Duodenal mucosa (tissue), 2 donors: ENCODE data around the gene ECEL1.

ENCODE experiments used
- H3K27ac ChIP-seq: one replicate; pipeline ENCODE4 v1.7.0; 2013; ENCODE audit warnings: low read depth, low read length
- H3K27me3 ChIP-seq, 2 donors: one replicate each; pipeline ENCODE4 v1.7.0; 2013; ENCODE audit warnings: low read length in 2 of 2, control low read depth in 1 of 2; ENCODE audit not compliant: insufficient read depth in 2 of 2, control insufficient read depth in 1 of 2
- H3K36me3 ChIP-seq, 2 donors: one replicate each; pipeline ENCODE4 v1.7.0; 2013; ENCODE audit warnings: low read length in 2 of 2, control low read depth in 1 of 2; ENCODE audit not compliant: insufficient read depth in 2 of 2, control insufficient read depth in 1 of 2
- H3K4me1 ChIP-seq, 2 donors: one replicate each; pipeline ENCODE4 v1.7.0; 2013; ENCODE audit warnings: low read length in 2 of 2, control low read depth in 1 of 2; ENCODE audit not compliant: insufficient read depth in 2 of 2, control insufficient read depth in 1 of 2
- H3K4me3 ChIP-seq, 2 donors: one replicate each; pipeline ENCODE4 v1.7.0; 2013; ENCODE audit warnings: low read length in 2 of 2, low read depth in 1 of 2
- H3K9ac ChIP-seq, 2 donors: one replicate each; pipeline ENCODE4 v1.7.0; 2013; ENCODE audit warnings: low read length in 2 of 2, low read depth in 1 of 2
- H3K9me3 ChIP-seq, 2 donors: one replicate each; pipeline ENCODE4 v1.7.0; 2013; ENCODE audit warnings: low read length in 2 of 2, control low read depth in 1 of 2; ENCODE audit not compliant: control insufficient read depth in 1 of 2

ECEL1 gene

GRCh38 chr2:232490221-232491138, 2.8 kb upstream of the ECEL1 start:
- peaks cover 19 to 26% of the 10 kb centered on the region in 2 donors for H3K27me3 ChIP-seq
- H3K4me1 ChIP-seq, result no peaks in the 10 kb centered on the region

GRCh38 chr2:232489516-232490220, 2.0 kb upstream of the ECEL1 start:
- Histone ChIP-seq H3K27me3 (peaks cover 27 to 32% of the 10 kb centered on the region in 2 donors), H3K4me3 (no peak overlapping the region), H3K9ac (no peak overlapping the region), H3K27ac (no peak overlapping the region), H3K4me1 (no peaks in the 10 kb centered on the region), H3K36me3 (no peaks in the 10 kb centered on the region), H3K9me3 (no peaks in the 10 kb centered on the region)

More at GRCh38 chr2:232490221-232491138, 2.8 kb upstream of the ECEL1 start:
- Histone ChIP-seq H3K9me3 (no peaks in the 10 kb centered on the region), H3K36me3 (no peaks in the 10 kb centered on the region), H3K27ac (no peak overlapping the region), H3K4me3 (no peak overlapping the region), H3K9ac (no peak overlapping the region)

GRCh38 chr2:232488721-232489300, 1.2 kb upstream of the ECEL1 start:
- H3K9me3 ChIP-seq, result no peaks in the 10 kb centered on the region
- peaks cover 35 to 41% of the 10 kb centered on the region in 2 donors for H3K27me3 ChIP-seq
- H3K27ac ChIP-seq, result no peak overlapping the region
- H3K9ac ChIP-seq, result no peak overlapping the region
- H3K4me3 ChIP-seq, result no peak overlapping the region
- H3K36me3 ChIP-seq, result no peaks in the 10 kb centered on the region
- no peaks in the 10 kb centered on the region for H3K4me1 ChIP-seq

DNA sequence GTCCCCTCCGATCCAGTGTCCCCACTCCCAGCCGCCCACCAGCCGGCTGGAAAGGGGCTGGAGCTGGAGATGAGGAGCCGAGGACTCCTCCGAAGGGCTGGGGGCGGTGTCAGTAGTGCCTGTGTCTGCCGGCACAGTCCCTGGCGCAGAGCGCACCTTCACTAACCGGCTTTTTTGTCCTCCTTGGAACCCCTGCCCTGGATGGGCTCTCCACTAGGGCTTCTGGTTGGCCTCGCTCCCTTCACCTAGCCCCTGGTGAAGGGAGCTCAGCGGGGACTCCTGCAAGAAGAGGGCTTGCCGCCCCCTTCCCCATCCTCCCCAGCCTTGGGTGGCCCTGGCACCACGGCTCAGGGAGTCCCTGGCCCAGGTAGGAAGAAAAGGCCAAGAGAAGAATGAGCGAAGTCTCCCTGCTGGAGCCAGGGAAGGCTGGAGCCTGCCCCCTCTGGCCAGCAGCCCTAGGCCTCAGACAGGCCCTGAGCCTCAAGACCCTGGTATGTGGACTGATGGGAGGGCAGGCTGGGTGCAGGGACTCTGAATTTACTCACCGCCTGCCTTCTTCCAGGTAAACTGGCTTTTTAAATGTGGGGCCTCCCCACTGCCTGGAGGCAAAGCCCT, 570 bp upstream of the ECEL1 start:
- no peak overlapping the region for H3K9ac ChIP-seq
- H3K4me3 ChIP-seq, result no peak overlapping the region
- H3K4me1 ChIP-seq, result no peaks in the 10 kb centered on the region
- H3K9me3 ChIP-seq, result no peaks in the 10 kb centered on the region
- no peaks in the 10 kb centered on the region for H3K36me3 ChIP-seq
- no peak overlapping the region for H3K27ac ChIP-seq
- peaks cover 35 to 41% of the 10 kb centered on the region in 2 donors for H3K27me3 ChIP-seq

DNA sequence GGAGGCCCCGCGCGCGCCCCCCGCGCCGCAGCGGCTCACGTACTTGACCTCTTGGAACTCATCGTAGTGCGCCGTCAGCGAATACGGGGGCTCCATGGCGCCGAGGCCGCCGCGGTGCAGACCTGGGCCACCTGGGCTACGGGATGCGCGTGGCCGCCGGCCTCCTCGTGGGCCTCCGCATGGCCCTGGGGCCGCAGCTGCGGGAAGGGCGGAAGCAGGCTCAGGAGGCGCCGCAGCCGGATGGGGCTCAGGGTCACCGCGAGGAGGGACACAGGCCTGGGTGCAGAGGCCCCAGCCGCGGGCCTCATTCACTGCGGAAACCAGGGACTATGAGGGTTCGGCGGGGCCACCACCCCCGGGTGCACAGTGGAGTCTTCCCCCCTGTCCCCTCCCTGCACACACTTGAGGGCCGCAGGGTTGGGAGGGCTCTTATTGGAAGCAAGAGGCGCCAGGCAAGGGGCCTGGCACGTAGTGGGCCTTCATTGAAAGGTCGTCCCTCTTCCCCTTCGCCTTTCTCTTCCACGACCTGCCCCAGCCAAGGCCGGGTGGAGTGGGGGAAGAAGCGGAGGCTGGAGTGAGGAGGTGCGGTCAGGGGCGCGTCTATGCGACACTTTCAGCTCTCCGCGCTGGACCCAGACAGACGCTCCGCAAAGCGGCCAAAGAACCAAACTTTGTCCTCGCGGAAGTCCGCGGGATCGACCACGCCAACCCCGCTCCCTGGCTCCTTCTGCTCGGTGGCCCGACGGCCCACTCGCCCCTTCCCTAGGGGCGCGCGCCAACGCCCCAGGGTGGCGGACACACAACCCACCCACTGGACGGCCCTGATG, 863 bp downstream of the ECEL1 start:
- H3K4me3 ChIP-seq, result no peak overlapping the region
- no peaks in the 10 kb centered on the region for H3K36me3 ChIP-seq
- H3K27ac ChIP-seq, result no peak overlapping the region
- H3K9me3 ChIP-seq, result no peaks in the 10 kb centered on the region
- H3K4me1 ChIP-seq, result no peaks in the 10 kb centered on the region
- no peak overlapping the region for H3K9ac ChIP-seq
- peaks cover 35 to 41% of the 10 kb centered on the region in 2 donors for H3K27me3 ChIP-seq

GRCh38 chr2:232485757-232486557, 1.7 kb downstream of the ECEL1 start:
- Histone ChIP-seq H3K4me1 (no peaks in the 10 kb centered on the region), H3K9me3 (no peaks in the 10 kb centered on the region), H3K27ac (no peak overlapping the region), H3K36me3 (no peaks in the 10 kb centered on the region), H3K4me3 (no peak overlapping the region), H3K27me3 (peaks cover 35 to 41% of the 10 kb centered on the region in 2 donors), H3K9ac (no peak overlapping the region)

- Histone ChIP-seq H3K27me3 (peaks cover 35 to 40% of the 10 kb centered on the region in 2 donors), H3K4me3 (no peak overlapping the region), H3K27ac (no peak overlapping the region), H3K9ac (no peak overlapping the region), H3K36me3 (no peaks in the 10 kb centered on the region), H3K9me3 (no peaks in the 10 kb centered on the region), H3K4me1 (no peaks in the 10 kb centered on the region)
These were observed 2.3 kb downstream of the ECEL1 start for GRCh38 chr2:232485348-232485756.

GRCh38 chr2:232484628-232485347, 2.8 kb downstream of the ECEL1 start:
- H3K9ac ChIP-seq, result no peak overlapping the region
- H3K4me3 ChIP-seq, result no peak overlapping the region
- no peak overlapping the region for H3K27ac ChIP-seq
- no peaks in the 10 kb centered on the region for H3K36me3 ChIP-seq
- no peaks in the 10 kb centered on the region for H3K9me3 ChIP-seq
- H3K27me3 ChIP-seq, result peaks cover 35% of the 10 kb centered on the region in 2 donors
- no peaks in the 10 kb centered on the region for H3K4me1 ChIP-seq
